Kidney epithelial cell (primary cell): ENCODE data around the gene TMEM80. TPM values are rescaled to one million over a fixed set of nuclear protein-coding genes. Genes with fewer than 3 reads are reported as not detected.

Experiments used
- DNase-seq: peaks from one replicate; pipeline ENCODE4 v3.0.0-alpha.2; 2010; ENCODE audit warnings: low read depth
- H3K27me3 ChIP-seq: 2 replicates; pipeline ENCODE4 v1.6.0; 2011; ENCODE audit warnings: low read length; ENCODE audit not compliant: control insufficient read depth, insufficient read depth
- H3K36me3 ChIP-seq: 2 replicates; pipeline ENCODE4 v1.5.1; 2011; ENCODE audit warnings: low read length; ENCODE audit not compliant: control insufficient read depth, insufficient read depth
- H3K4me3 ChIP-seq: 2 replicates; pipeline ENCODE4 v1.5.1; 2011; ENCODE audit warnings: low read depth, mild to moderate bottlenecking, control low read depth, low read length
- CTCF ChIP-seq: IDR thresholded peaks from 2 replicates; pipeline ENCODE4 v1.5.1; 2011; ENCODE audit warnings: mild to moderate bottlenecking, moderate library complexity, low read length, control low read depth, inconsistent platforms; ENCODE audit not compliant: insufficient read depth, poor library complexity, severe bottlenecking
- total RNA-seq: library from RNA; depleted of rRNA; stranded (reverse); fragments of >200 nt; gene quantifications from 2 replicates; pipeline ENCODE4 v1.2.3, GENCODE V29; 2015

Gene TMEM80
- total RNA-seq, 1 donor from 2014 or later: 28.5 TPM

- Histone ChIP-seq H3K4me3 (peak within 1 kb of the TSS; percentile 56), H3K36me3 (no peaks in the 10 kb centered on the region), H3K27me3 (no peaks in the 10 kb centered on the region)
- TF ChIP-seq CTCF: no peak
- no peak for DNase-seq
These were observed 10.2 kb downstream of the TMEM80 start, which contains the start of gene EPS8L2 for GRCh38 chr11:705646-706438. Gene EPS8L2 (plus strand): TSS chr11:706231. CDS start chr11:709408, 3,177 bp downstream.

DNA sequence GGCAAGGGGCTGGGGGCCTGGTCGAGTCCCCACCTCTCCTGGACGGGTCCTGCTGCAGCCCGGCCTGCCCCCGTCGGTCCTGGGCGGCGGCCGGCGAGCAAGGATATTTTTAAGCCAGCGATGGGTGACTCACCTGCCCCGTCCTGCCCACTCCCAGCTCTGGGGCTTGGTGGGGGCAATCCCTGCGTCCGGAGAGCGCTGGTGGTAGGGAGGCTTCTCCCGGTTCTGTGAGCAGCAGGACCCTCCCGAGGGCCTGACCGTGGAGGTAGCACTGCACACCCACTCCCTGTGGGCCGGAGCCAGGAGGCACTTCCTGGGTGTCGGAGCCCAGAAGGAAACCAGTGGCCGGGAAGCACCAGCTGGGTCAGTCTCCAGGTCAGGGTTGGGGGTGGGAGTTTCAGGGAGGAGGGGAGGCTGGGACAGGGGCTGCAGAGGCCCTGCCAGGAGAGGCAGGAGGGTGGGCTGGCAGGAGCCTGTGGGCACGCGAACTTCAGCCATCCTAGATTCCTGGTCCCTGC lies 10.9 kb downstream of the TMEM80 start:
- peak overlapping the region; percentile 56 for H3K4me3 ChIP-seq
- DNase-seq: no peak
- no peaks in the 10 kb centered on the region for H3K27me3 ChIP-seq
- H3K36me3 ChIP-seq: no peaks in the 10 kb centered on the region
- TF ChIP-seq CTCF: no peak

DNA sequence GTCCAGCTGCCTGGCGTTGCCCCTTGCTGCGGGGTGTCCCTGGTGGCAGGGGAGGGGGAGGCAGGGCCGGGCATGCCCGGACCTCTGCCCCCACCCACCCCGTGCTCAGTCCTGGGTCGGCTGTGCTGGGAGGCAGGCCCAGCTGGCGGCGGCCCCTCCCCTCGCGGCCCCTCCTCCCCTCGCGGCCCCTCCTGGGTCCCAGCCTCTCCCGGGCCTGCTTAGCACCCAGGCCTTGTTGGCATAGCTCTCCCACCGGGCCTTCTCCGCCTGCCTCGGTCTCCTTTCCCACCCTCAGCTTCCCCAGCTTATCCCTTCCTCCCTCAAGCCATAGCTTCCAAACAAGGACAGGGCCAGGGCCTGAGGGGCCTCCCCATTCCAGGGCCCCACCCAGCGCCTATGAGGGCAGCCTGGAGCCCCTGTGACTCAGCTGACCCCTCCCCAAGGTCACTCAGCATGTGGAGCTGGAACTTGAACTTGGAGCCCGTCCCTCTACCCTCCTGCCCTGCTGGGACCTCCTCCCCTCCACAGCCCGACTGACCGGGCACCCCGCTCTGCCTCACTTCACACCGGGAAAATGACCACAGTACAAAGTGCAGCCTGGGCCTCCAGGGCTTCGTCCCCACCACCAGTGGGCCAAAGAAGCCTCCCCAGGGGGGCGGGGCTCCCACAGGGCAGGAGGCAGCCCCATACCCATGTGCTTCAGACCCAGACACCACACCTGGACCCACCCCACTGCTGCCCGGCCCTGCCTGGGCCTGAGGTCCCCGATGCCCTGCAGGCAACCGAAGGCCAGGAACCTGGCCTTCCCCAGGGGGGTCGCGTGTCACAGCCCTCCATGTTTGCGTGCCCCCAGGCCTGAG lies 11.6 kb downstream of the TMEM80 start:
- DNase-seq: no peak
- TF ChIP-seq CTCF: peak; percentile 31
- no peaks in the 10 kb centered on the region for H3K36me3 ChIP-seq
- H3K27me3 ChIP-seq: no peaks in the 10 kb centered on the region
- H3K4me3 ChIP-seq: peak overlapping the region; percentile 56

DNA sequence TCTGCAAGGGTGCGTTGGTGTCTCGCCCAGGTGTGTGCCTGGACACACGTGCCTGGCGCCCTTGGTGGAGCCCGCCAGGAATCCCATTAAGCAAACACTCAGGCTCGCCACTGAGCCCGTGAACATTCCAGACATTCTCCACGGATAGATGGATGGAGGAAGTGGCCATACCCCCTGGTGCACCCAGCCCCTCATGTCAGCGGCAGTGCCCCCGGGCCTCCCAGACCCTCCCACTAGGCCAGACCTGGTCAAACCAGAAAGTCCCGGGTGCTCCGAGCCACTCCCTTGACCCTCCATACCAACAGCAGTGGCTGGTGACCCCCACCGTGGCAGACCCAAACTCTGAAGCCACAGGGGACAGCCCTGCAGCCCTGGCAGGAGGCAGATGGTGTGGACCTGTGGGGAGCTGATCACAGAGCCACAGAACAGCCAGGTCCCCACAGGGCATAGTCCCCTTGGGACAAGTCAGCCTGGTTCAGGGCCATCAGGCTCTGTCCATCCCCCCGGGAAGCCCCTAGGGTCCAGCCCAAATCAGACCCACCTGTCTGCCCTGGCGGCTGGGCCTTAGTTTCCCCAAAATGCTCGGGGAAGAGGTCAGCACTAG lies 12.3 kb downstream of the TMEM80 start:
- Histone ChIP-seq H3K27me3 (no peaks in the 10 kb centered on the region), H3K4me3 (no peak overlapping the region), H3K36me3 (peaks cover under 1% of the 10 kb centered on the region)
- no peak for DNase-seq
- TF ChIP-seq CTCF: no peak

- no peaks in the 10 kb centered on the region for H3K27me3 ChIP-seq
- H3K4me3 ChIP-seq: no peak overlapping the region
- peaks cover 1% of the 10 kb centered on the region for H3K36me3 ChIP-seq
- DNase-seq: no peak
- no peak for TF ChIP-seq CTCF
These were observed 12.9 kb downstream of the TMEM80 start for GRCh38 chr11:708511-708910.
